BE2C (cell line): ENCODE measurements around the gene AP3S1.
"Not testable (repeated sequence)": the region's sequence is repeated elsewhere in the genome, so short reads cannot be mapped to it uniquely, and the experiment has no call there.

Experiments used
- DNase-seq: peaks from one replicate; pipeline ENCODE4 v3.0.0-alpha.2; 2020
- H3K27me3 ChIP-seq: fragments of 250-450 bp; sonication (Bioruptor Pico); 2 replicates; pipeline ENCODE4 v1.5.1; 2020; ENCODE audit warnings: mild to moderate bottlenecking
- H3K36me3 ChIP-seq: fragments of 250-450 bp; sonication (Bioruptor Pico); 2 replicates; pipeline ENCODE4 v1.5.1; 2020; ENCODE audit warnings: mild to moderate bottlenecking
- H3K4me1 ChIP-seq: fragments of 250-450 bp; sonication (Bioruptor Pico); 2 replicates; pipeline ENCODE4 v1.5.1; 2020
- H3K4me3 ChIP-seq: 2 replicates; pipeline ENCODE4 v1.5.1; 2011; ENCODE audit warnings: low read depth, low read length
- H3K9me3 ChIP-seq: fragments of 250-450 bp; sonication (Bioruptor Pico); 2 replicates; pipeline ENCODE4 v1.5.1; 2020
- CTCF ChIP-seq: IDR thresholded peaks from 2 replicates; pipeline ENCODE4 v1.5.1; 2012; ENCODE audit warnings: mild to moderate bottlenecking, low read depth, low read length

The AP3S1 gene

GRCh38 chr5:115920171-115920725, 78.5 kb downstream of the AP3S1 start:
- no peak for TF ChIP-seq CTCF
- no peak overlapping the region for H3K4me3 ChIP-seq

GRCh38 chr5:115928578-115929407, 87.1 kb downstream of the AP3S1 start:
- H3K4me1 ChIP-seq, H3K9me3 ChIP-seq, H3K27me3 ChIP-seq, H3K36me3 ChIP-seq, DNase-seq, H3K4me3 ChIP-seq: not testable (repeated sequence)

More at GRCh38 chr5:115920171-115920725, 78.5 kb downstream of the AP3S1 start:
- H3K36me3 ChIP-seq = no peaks in the 10 kb centered on the region
- H3K27me3 ChIP-seq = no peaks in the 10 kb centered on the region
- no peak for DNase-seq
- H3K4me1 ChIP-seq = no peaks in the 10 kb centered on the region
- no peaks in the 10 kb centered on the region for H3K9me3 ChIP-seq

GRCh38 chr5:115930171-115930570, 88.4 kb downstream of the AP3S1 start:
- not testable (repeated sequence) for H3K4me1 ChIP-seq, H3K9me3 ChIP-seq, DNase-seq, H3K36me3 ChIP-seq, H3K4me3 ChIP-seq, H3K27me3 ChIP-seq

- no peak for TF ChIP-seq CTCF
- DNase-seq = no peak
- H3K27me3 ChIP-seq = no peaks in the 10 kb centered on the region
- no peaks in the 10 kb centered on the region for H3K36me3 ChIP-seq
- no peak overlapping the region for H3K4me3 ChIP-seq
- no peaks in the 10 kb centered on the region for H3K9me3 ChIP-seq
- H3K4me1 ChIP-seq = no peaks in the 10 kb centered on the region
These were observed 89.0 kb downstream of the AP3S1 start for GRCh38 chr5:115930630-115931337.

GRCh38 chr5:115932991-115933390, 91.3 kb downstream of the AP3S1 start:
- no peaks in the 10 kb centered on the region for H3K4me1 ChIP-seq
- H3K27me3 ChIP-seq = no peaks in the 10 kb centered on the region
- H3K9me3 ChIP-seq = no peaks in the 10 kb centered on the region
- TF ChIP-seq CTCF = no peak
- H3K4me3 ChIP-seq = no peak overlapping the region
- no peaks in the 10 kb centered on the region for H3K36me3 ChIP-seq
- no peak for DNase-seq

GRCh38 chr5:115934388-115934974, 92.7 kb downstream of the AP3S1 start:
- TF ChIP-seq CTCF = no peak
- DNase-seq = no peak

More at GRCh38 chr5:115934388-115934974, 92.7 kb downstream of the AP3S1 start:
- Histone ChIP-seq H3K36me3 (no peaks in the 10 kb centered on the region), H3K27me3 (no peaks in the 10 kb centered on the region), H3K9me3 (no peaks in the 10 kb centered on the region), H3K4me3 (no peak overlapping the region), H3K4me1 (no peaks in the 10 kb centered on the region)
